NOMO-1 (cell line): ENCODE measurements around the gene ATG2B.
A peak's percentile ranks its signal among the peaks of the same experiment; 100 is the strongest.

ENCODE experiments used
- DNase-seq, 2 experiments: peaks; one replicate each; lab custom pipeline; 2025; ENCODE audit not compliant: unreplicated experiment in 2 of 2; lab: John Stamatoyannopoulos, UW

ATG2B gene

DNA sequence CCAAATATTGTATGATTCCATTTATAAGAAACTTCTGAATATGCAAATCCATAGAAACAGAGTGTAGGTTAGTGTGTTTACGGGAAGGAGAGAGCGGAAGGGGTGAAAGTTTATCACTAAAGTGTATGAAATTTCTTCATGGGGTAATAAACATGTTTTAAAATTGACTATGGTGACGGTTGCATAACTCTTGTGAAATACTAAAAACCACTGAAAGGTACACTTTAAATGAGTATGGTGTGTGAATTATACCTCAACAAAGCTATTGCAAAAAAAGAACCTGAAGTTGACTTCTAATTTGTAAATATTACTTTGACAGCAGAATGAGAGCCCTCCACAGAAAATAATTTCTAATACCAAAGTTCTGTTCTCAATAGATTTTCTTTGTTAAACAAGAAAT is 47.1 kb downstream of the ATG2B start:
- DNase-seq = no peak

DNA sequence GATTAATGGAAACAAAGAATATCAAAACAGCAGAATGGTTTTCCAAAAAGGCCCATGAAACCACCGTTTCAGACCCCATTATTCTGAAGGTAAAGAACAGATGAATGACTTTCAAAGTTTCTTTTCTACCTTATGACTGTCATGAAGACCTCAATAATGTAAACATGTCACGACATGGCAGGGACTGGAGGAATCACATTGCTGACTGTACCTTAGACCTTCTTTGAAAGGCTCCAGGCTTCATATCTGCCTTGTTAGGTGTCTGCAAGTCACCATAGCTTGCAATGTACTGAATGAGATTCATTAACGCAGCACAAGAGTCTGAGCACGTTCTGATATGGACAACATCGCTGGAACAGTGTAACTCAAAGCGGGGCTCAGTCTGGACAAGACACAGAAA is 52.2 kb downstream of the ATG2B start:
- no peak for DNase-seq

- no peak for DNase-seq
Measured at GRCh38 chr14:96309896-96310330, 53.2 kb downstream of the ATG2B start.

GRCh38 chr14:96309133-96309895 is 53.8 kb downstream of the ATG2B start:
- no peak for DNase-seq

DNA sequence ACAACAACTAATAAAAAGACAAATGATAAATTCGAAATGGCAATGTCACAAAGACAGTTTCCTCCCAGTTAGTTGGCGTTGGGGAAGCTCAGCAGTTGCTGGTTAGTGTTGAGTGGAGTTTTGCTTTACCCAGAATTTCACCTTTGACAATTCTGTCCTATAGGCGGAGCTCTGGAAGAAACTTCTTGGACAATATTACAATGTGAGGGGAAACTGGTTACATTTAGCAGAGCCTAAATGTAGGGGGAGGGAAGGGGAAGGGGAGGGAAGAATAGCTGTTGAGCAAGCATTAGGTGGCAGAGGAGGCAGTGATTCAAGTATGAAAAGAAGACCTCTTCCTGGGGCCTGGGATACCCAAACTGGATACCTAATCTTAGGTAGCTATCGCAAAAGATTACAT is 55.7 kb downstream of the ATG2B start:
- DNase-seq = no peak

- no peak for DNase-seq
Measured at GRCh38 chr14:96304956-96305355, 58.2 kb downstream of the ATG2B start.

DNA sequence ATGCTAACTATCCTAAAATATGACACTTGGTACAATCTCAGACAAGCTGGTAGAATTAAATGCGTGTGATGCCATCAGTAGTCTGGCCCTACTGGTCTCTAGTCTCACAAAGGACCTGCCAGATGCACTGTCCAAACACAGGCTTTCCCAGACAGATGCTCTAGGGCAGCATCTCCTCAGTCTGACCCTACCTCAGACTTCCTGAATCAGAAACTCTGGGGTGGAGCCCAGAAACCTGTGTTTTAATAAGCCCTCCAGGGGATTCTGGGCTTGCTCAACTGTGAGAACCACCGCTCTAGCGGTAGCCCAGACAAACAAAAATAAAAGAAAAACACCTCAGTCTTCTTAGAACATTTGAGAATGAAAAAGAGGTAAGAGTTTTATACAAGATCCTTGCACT is 59.2 kb downstream of the ATG2B start:
- no peak for DNase-seq

DNA sequence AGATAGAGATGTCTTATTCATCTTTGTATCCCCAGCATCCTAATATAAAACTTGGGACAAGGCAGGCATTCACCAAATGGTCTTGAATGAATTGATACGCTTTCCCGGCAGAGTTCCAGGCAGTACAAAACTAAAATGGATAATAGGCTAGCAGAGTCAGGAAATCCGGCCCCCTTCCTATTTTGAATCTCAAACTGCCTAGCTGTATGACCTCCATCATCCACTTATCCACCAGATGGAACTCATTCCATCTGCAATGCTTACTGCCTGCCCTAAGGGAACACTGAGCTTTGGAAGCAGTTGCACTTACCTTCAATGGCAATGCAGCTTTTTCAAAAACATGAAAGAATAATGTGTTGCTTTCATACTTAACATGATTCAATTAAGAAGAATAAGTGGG is 63.7 kb downstream of the ATG2B start:
- DNase-seq = no peak

GRCh38 chr14:96297997-96298515 is 65.1 kb downstream of the ATG2B start:
- no peak for DNase-seq

DNA sequence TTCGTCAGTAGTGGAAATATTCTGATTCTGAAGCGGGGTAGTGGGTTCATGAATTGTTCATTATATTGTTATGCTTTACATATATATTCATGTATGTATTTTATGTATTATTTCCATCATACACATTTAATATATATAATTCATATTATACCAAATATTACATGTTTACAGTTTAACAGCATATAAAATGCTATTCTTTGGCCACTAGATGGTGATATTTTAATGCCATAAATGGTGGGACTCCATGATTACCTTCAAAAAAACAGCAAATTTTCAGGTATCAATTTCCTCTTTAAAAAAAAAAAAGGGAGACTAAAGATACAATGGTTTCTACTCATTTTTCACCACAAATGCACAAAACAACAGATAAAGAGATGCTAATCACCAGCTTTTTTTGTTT is 66.1 kb downstream of the ATG2B start:
- peak in 1 of 2 experiments; percentile 39 for DNase-seq

DNA sequence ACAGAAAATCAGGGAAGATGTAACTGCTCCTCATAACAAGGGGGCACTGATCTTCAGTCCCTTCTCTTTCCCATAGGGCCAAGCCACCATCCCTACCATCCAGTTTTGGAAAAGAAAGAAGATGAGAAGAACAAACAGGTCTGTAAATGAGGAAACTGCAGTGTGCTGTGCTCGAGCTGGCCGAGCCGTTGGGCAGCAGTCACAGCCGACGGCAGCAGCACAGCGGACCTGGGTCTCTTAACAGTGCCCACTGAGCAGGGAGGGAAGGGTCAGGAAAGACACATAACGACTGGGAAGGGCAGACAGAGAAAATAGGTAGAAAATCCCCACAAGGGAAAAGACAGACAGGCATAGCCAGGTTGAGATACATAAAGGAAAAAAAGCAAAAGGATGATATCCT is 68.9 kb downstream of the ATG2B start:
- no peak for DNase-seq

DNA sequence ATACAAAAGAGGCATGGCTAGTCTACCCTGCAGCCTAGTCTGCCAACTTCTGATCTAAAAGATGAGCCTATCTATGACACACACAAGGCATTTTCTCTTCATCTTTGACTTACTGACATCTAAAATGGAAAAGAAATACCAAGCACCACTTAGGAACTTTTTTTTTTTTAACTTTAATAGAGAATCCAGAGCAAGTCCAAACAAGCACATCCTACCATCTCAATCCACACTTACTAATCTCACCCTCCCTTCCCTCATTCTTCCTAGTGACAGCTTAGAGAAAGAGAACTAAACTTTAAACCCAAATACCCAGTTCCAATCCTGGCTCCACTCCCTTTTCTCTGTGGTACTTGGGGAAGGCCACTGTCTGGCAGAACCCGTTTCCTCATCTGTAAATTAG is 75.3 kb downstream of the ATG2B start:
- DNase-seq = no peak

GRCh38 chr14:96286251-96286650 is 76.9 kb downstream of the ATG2B start:
- DNase-seq = no peak

GRCh38 chr14:96285667-96286066 is 77.5 kb downstream of the ATG2B start:
- no peak for DNase-seq

DNA sequence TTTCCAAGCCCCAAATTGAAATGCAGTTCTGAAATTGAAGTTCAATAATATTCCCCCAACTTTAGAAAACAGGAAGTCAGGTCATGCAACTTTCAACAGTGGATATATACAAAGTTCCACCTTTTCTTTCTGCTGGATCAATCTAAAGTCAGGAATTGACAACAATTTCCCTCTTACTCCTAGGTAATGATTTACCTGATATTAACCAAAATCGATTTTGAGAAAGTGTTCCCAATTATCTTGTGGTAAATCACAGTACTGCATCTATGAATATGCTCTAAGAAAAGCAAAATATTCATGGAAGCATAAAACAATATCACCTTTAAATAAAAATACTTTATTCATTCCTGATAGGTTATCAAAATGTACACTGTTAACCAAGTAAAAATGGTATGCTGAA is 78.7 kb downstream of the ATG2B start:
- DNase-seq = no peak

DNA sequence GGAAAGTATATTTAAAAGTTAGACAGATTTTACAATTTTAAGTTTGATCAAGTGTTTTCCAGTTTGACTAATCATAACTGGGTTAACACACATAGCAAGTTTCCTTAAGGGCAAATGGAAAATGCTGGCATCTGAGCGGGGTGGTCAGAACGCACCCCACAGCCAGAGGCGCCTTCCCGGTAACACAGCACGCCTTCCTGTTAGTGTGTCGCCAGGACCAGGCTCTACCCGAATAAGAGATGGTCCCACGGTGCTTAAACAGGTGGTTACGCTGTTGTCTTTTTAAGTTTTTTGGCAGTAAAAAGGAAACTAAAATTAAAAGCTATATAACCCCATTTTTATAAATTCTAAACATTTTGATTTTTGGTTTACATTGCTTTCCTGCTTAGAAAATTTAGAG is 79.1 kb downstream of the ATG2B start:
- DNase-seq = no peak

- DNase-seq = no peak
Measured at GRCh38 chr14:96281486-96281885, 81.7 kb downstream of the ATG2B start.

- no peak for DNase-seq
Measured at GRCh38 chr14:96280104-96280503, 83.0 kb downstream of the ATG2B start.

DNA sequence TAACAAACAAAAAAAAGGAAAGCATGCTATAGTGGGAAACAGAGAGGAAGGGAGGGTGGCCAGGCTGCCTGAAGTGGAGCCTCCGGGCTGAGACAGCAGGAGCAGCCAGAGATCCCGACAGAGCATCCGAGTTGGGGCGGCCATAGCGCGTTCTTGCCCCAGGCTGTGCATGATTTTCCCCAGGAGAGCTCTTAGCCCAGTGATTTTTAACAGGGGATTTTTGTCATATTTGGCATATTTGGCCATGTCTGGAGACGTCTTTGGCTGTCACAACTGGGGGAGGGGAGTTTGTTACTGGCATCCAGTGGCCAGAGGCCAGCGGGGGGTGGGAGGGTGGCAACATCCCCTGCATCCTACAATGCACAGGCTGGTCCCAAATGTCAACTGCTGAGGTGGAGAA is 83.6 kb downstream of the ATG2B start:
- no peak for DNase-seq

GRCh38 chr14:96277890-96278289 is 85.3 kb downstream of the ATG2B start:
- no peak for DNase-seq

DNA sequence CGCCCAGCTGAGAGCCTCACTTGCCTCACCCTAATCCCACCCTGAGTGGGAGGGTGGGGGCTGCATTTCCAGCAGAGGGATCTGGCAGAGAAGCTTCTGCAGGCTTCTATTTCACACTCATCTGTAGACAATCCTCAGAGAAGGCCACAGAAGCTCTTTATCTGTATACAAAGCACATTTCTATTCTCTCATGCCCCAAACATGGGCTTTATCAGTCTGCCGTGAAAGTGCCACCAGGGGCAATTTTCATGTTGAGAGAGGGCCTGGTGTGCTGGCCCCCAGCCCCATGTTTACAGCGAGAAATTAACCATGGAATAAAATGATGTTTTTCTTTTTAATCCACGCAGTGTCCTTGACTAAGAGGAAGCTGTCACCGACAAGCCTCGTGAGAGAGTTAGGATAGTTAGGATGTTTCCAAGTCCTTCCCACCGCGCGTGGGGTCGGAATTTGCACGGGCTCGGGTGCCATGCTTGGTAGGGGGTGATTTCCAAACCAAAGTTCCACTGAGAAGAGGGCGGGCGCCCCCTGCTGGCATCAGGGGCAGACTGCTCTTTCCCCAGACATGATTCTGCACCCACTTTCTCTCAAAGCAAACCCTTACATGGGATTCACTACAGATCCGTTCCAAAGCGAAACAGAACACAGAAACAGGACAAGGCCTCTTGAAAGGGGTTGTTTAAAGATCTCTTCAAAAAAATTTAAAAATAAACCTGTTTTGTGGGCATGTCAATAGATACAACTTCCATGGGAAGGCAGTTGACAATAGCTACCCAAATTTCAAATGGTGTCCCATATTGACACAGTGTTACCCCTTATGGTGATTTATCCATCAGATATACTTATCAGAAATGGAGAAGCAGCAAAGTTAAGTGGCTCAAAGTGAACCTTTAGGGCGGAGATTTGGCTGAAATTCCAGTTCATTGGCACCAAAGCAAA is 87.7 kb downstream of the ATG2B start:
- peak; percentile 4 to 32 for DNase-seq

DNA sequence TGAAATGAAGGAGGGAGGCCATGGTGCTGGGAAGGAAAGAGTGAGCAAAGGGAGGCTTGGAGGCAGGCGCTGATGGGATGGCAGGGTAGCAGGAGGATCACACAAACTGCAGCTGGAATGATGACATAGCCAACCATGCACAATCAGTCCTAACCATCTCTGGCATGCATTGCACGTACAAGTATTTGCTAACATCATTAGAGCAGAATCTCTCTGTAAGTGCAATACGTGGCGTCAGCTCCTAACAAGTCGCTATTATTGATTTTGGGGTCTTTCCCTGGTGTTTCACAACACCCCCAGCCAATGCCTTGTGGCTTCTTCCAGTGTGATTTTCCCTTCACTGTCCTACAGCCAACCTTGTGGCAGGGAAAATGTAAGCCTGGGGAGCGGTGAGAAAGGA is 88.6 kb downstream of the ATG2B start:
- no peak for DNase-seq
